Activated CD8-positive, alpha-beta memory T cell treated with anti-CD3 and anti-CD28 coated beads, Interleukin-2, amount 50 U/mL, for 4 hours (primary cell): Measurements from ENCODE around the gene FARS2.
"Not testable (repeated sequence)": the region's sequence is repeated elsewhere in the genome, so short reads cannot be mapped to it uniquely, and the experiment has no call there.

Experiments
- DNase-seq: peaks from one replicate; pipeline ENCODE4 v3.0.0-alpha.2; 2020

FARS2 gene

GRCh38 chr6:5653801-5654200 lies 392.5 kb downstream of the FARS2 start:
- DNase-seq: no peak

- DNase-seq: no peak
Observed at GRCh38 chr6:5656226-5656625, 394.9 kb downstream of the FARS2 start.

- DNase-seq: not testable (repeated sequence)
Observed at GRCh38 chr6:5656695-5657094, 395.4 kb downstream of the FARS2 start.

GRCh38 chr6:5657684-5658430 lies 396.5 kb downstream of the FARS2 start:
- DNase-seq: no peak

GRCh38 chr6:5659467-5659866 lies 398.2 kb downstream of the FARS2 start:
- no peak for DNase-seq

GRCh38 chr6:5660772-5661171 lies 399.5 kb downstream of the FARS2 start:
- no peak for DNase-seq

GRCh38 chr6:5662797-5663196 lies 401.5 kb downstream of the FARS2 start:
- DNase-seq: no peak

- DNase-seq: no peak
Observed at GRCh38 chr6:5663259-5663658, 401.9 kb downstream of the FARS2 start.

- no peak for DNase-seq
Observed at GRCh38 chr6:5663739-5664138, 402.4 kb downstream of the FARS2 start.

- no peak for DNase-seq
Observed at GRCh38 chr6:5664149-5664548, 402.8 kb downstream of the FARS2 start.

- peak; percentile 15 for DNase-seq
Observed at GRCh38 chr6:5665173-5665572, 403.9 kb downstream of the FARS2 start.

- no peak for DNase-seq
Observed at GRCh38 chr6:5665667-5666066, 404.4 kb downstream of the FARS2 start.

GRCh38 chr6:5666695-5667094 lies 405.4 kb downstream of the FARS2 start:
- DNase-seq: no peak

GRCh38 chr6:5667737-5668136 lies 406.4 kb downstream of the FARS2 start:
- DNase-seq: no peak

- no peak for DNase-seq
Observed at GRCh38 chr6:5670381-5670780, 409.1 kb downstream of the FARS2 start.

- DNase-seq: no peak
Observed at GRCh38 chr6:5670811-5671561, 409.7 kb downstream of the FARS2 start.

GRCh38 chr6:5671601-5672559 lies 410.6 kb downstream of the FARS2 start:
- DNase-seq: no peak

GRCh38 chr6:5672581-5673011 lies 411.3 kb downstream of the FARS2 start:
- DNase-seq: no peak

GRCh38 chr6:5673019-5673790 lies 411.9 kb downstream of the FARS2 start:
- DNase-seq: no peak

- no peak for DNase-seq
Observed at GRCh38 chr6:5674141-5674540, 412.8 kb downstream of the FARS2 start.

- DNase-seq: no peak
Observed at GRCh38 chr6:5674721-5675120, 413.4 kb downstream of the FARS2 start.

GRCh38 chr6:5676701-5677100 lies 415.4 kb downstream of the FARS2 start:
- DNase-seq: no peak
